Muscle of leg (tissue), 11 donors: ENCODE results near the gene RASAL1. TPM values are rescaled to one million over a fixed set of nuclear protein-coding genes. Genes with fewer than 3 reads are reported as not detected.

Experiments used
- DNase-seq: peaks from one replicate; pipeline ENCODE4 v3.0.0; 2013
- H3K27ac ChIP-seq: one replicate; pipeline ENCODE4 v1.5.1; 2013; ENCODE audit warnings: mild to moderate bottlenecking, low read length, control low read depth
- H3K27me3 ChIP-seq: one replicate; pipeline ENCODE4 v1.6.1; 2013; ENCODE audit warnings: low read length; ENCODE audit not compliant: control insufficient read depth, insufficient read depth
- H3K36me3 ChIP-seq: one replicate; pipeline ENCODE4 v1.6.1; 2013; ENCODE audit warnings: low read length; ENCODE audit not compliant: control insufficient read depth, insufficient read depth
- H3K4me1 ChIP-seq: one replicate; pipeline ENCODE4 v1.6.1; 2013; ENCODE audit warnings: low read length; ENCODE audit not compliant: control insufficient read depth, insufficient read depth
- H3K4me3 ChIP-seq: one replicate; pipeline ENCODE4 v1.5.1; 2013; ENCODE audit warnings: low read length, control low read depth
- H3K9me3 ChIP-seq: replicated peaks from 2 replicates; pipeline ENCODE4 v1.6.1; 2013; ENCODE audit warnings: low read depth, low read length; ENCODE audit not compliant: control insufficient read depth
- WGBS: methylation state at CpG from one replicate; pipeline ENCODE4 v1.1.5; 2013; ENCODE audit warnings: missing lambda C conversion rate; ENCODE audit not compliant: insufficient coverage; 5-methylcytosine and 5-hydroxymethylcytosine counted together
- polyA plus RNA-seq, 8 donors: library from polyadenylated mRNA; unstranded; fragments of 120-200 nt; gene quantifications; one replicate each; pipeline versions ENCODE4 v1.2.1 to v1.2.3, GENCODE V29; 2013; ENCODE audit warnings: inconsistent platforms in 1 of 8, low replicate concordance in 1 of 8; ENCODE audit not compliant: insufficient read length in 8 of 8, insufficient read depth in 1 of 8
- total RNA-seq: library from RNA; stranded (reverse); fragments of 120-200 nt; gene quantifications from one replicate; pipeline ENCODE4 v1.2.4, GENCODE V29; 2013

The RASAL1 gene
- total and polyA plus RNA-seq, 9 donors, result 0.04 to 0.17 (median 0.05) TPM; not detected in 2

DNA sequence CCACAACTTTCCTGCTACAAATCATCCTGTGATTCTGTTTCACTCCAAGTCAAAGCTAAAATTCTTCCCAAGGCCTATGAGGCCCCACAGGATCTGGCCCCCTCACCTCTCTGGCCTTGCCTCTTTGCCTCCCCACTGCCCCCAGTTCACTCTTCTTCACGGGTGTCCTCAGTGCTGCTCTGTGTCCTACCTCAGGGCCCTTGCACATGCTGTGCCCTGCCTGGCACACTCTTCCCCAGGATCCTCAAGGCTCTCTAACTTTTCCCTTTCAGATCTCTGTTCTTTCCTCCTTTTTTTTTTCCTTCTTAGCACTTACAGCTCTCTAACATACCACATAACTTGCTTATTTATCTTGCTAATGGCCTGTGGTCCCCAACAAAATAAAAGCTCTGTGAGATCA lies 29.2 kb downstream of the RASAL1 start:
- Histone ChIP-seq H3K4me1 (no peaks in the 10 kb centered on the region), H3K9me3 (no peaks in the 10 kb centered on the region), H3K36me3 (no peaks in the 10 kb centered on the region), H3K27me3 (peaks cover 29% of the 10 kb centered on the region), H3K4me3 (no peak overlapping the region), H3K27ac (no peak overlapping the region)
- WGBS, result 68% methylated on average over 1 of the region's 1 CpG
- DNase-seq, result no peak

DNA sequence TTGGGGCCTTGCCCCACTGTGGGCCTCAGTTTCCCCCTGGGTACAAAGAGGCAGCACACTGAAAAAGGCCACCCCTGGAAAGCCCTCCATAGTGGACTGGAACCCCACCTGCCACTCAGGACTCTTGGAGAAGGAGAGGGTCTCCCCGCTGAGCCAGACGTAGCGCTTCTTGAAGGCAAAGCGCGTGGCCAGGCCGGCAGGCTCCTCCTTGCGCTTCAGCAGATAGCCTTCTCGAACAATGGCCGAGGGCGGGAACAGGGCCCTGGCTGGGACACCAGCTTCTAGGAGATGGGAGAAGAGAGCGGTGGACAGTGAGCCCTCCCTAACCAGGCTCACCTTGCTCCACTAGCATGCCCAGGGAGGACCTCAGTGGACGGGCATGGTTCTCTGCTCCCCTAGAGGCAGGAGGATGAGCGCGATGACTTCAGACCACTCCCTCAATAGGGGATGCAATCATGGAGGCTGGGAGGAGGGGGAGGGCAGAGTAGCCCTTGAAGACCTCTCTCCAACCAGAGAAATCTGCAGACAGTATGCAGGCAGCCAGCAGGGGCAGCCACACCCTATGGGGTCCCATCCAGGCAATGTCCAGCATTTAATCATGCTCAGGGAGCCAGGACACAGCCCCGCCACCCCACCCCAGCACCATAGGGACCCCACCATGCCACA lies 29.8 kb downstream of the RASAL1 start:
- Histone ChIP-seq H3K36me3 (no peaks in the 10 kb centered on the region), H3K4me3 (no peak overlapping the region), H3K27ac (no peak overlapping the region), H3K9me3 (no peaks in the 10 kb centered on the region), H3K4me1 (no peaks in the 10 kb centered on the region), H3K27me3 (peaks cover 30% of the 10 kb centered on the region)
- DNase-seq, result no peak
- 87% methylated on average over 10 of the region's 15 CpGs for WGBS

DNA sequence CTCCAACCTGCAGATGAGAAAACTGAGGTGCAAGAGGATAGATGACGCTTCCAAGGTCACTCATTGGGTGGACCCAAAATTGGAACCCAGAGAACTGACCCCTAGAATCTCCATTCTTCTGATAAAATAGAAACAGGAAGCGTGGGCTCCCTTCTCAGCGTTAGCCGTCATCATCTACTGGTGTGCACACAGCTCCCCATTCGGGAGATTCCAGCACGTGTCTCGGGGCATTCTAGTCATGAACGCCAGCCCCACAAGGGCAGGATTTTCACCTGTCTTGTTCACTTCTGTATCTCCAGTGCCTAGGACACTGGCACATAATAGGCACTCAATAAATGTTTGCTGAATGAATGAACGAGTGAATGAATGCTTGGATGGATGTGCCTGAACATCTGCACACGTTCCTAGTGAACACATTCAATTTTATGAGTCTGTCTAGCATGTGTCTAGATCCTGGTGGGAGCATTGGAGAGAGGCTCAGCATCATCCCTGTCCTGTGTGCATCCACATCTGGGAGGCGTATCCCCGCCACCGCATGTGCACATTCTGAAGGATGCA lies 30.5 kb downstream of the RASAL1 start:
- 77% methylated on average over 12 of the region's 13 CpGs for WGBS
- H3K9me3 ChIP-seq, result no peaks in the 10 kb centered on the region
- H3K36me3 ChIP-seq, result no peaks in the 10 kb centered on the region
- H3K4me3 ChIP-seq, result no peak overlapping the region
- no peak overlapping the region for H3K27ac ChIP-seq
- DNase-seq, result no peak
- H3K27me3 ChIP-seq, result peaks cover 30% of the 10 kb centered on the region
- no peaks in the 10 kb centered on the region for H3K4me1 ChIP-seq

DNA sequence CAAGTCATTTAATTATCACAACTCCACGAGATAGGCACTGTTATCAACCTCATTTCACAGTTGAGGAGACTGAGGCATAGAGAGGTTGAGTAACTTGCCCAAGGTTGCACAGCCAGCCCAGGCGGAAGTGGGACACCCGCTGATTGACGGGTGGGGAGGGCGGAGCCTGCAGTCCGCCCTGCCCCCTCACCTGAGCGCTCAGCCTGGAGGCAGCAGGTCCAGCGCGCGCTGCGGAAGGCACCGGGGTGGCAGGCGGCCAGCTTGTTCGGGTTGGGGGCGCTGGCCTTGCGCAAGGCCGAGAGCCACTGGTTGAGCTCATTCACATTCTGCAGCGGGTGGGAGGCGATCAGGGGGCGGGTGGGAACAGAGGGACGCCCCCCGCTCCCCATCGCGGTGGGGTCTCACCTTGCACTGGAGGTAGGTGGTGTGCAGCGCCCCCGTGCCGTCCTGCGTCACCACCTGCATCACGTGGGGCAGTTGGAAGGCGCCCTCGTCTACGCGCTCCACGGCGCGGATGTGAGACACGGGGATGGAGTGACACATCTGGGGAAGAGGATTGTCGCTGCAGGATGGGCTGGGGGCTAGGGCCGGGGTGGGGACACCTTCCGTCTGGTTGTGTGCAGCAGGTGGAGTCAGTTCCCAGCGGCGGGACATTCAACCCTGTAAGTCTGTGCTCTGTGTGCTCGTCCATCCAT lies 31.7 kb downstream of the RASAL1 start:
- Histone ChIP-seq H3K27ac (no peak overlapping the region), H3K4me3 (no peak overlapping the region), H3K36me3 (no peaks in the 10 kb centered on the region), H3K27me3 (peaks cover 27% of the 10 kb centered on the region), H3K9me3 (no peaks in the 10 kb centered on the region), H3K4me1 (no peaks in the 10 kb centered on the region)
- WGBS, result 3% methylated on average over 39 of the region's 43 CpGs
- DNase-seq, result no peak

DNA sequence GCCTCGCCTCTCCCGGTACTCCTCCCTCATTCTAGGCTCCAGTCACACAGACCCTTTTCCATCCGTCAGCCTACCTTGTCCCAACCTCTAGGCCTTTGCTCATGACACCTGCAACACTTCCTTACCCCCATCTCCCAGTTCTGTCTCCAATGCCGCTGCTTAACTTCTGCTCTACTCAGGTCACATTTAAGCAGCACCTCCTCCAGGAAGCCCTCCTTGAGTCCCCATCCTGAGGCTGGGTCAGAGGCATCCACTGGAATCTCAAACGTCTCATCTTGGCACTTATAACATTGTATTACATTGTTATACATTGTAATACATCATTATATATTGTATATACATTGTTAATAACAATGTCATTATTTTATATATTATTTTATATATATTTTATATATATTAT lies 32.8 kb downstream of the RASAL1 start:
- WGBS, result 69% methylated on average over 4 of the region's 5 CpGs
- no peak for DNase-seq
- Histone ChIP-seq H3K27ac (no peak overlapping the region), H3K36me3 (no peaks in the 10 kb centered on the region), H3K27me3 (peaks cover 27% of the 10 kb centered on the region), H3K4me1 (peaks cover 6% of the 10 kb centered on the region), H3K9me3 (no peaks in the 10 kb centered on the region), H3K4me3 (no peak overlapping the region)

DNA sequence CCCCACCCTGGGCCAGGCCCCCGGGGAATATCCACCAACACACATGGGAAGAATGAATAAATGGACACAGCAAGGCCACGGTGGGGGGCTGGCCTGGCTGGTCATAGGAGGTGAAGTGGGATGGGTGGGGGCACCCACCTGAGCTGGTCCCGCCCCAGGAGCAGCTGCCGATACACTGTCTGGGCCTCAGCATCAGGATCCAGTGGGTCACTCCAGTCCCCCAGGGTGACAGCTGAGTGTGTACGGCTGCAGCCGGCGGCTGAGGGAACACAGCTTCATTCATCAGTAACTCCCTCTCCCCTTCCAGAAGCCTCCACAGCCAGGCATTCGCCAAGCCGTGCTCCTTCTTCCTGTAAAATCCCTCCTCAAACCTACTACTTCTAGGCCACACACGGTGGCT lies 33.8 kb downstream of the RASAL1 start:
- 67% methylated on average over 3 of the region's 10 CpGs for WGBS

DNA sequence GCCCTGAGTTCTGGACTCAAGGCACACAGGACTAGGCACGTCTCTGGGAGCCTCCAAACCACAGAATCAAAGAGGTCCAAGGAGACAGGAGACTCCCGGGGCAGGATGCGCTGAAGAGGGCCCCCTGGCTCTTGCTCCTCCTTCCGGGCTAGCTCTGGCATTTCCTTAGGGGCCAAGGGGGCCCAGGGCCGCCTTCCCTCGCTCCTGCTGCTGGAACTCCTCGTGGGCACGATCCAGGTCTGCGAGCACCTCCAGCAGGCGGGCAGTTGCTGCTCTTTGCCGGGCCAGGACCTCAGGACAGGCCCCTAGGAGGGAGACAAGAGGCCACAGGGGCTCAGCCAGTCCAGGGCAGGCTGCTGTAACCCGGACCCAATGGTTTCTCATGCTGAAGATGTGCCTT lies 35.8 kb downstream of the RASAL1 start:
- Histone ChIP-seq H3K9me3 (no peaks in the 10 kb centered on the region), H3K4me3 (no peak overlapping the region), H3K27me3 (peaks cover 20% of the 10 kb centered on the region), H3K36me3 (no peaks in the 10 kb centered on the region), H3K27ac (no peak overlapping the region), H3K4me1 (peaks cover 7% of the 10 kb centered on the region)
- no peak for DNase-seq
- WGBS, result 45% methylated on average over 11 of the region's 12 CpGs

More for the DNA sequence above, 33.8 kb downstream of the RASAL1 start:
- H3K4me3 ChIP-seq, result no peak overlapping the region
- H3K27me3 ChIP-seq, result peaks cover 27% of the 10 kb centered on the region
- no peak overlapping the region for H3K27ac ChIP-seq
- no peak for DNase-seq
- no peaks in the 10 kb centered on the region for H3K9me3 ChIP-seq
- peaks cover 7% of the 10 kb centered on the region for H3K4me1 ChIP-seq
- no peaks in the 10 kb centered on the region for H3K36me3 ChIP-seq

DNA sequence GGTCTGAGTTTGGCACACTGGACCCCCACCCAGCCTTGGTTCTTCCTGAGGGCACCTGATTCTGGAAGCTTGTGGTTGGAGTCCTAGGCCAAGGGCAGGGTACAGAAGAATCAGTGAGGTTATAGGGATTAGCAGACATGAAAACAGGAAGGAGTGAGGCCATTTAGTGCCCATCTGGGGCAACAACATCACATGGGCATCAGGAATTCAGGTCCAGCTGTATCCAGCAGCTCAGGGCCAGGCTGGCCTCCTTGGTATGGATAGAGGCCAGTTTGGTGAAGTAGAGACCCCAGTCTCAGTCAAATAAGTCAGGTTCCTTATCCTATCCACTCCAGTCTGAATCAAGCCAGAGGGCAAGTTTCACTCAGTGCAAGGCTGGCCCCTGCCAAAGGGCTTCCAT lies 36.2 kb downstream of the RASAL1 start:
- Histone ChIP-seq H3K4me3 (no peak overlapping the region), H3K4me1 (peaks cover 7% of the 10 kb centered on the region), H3K36me3 (no peaks in the 10 kb centered on the region), H3K27me3 (peaks cover 17% of the 10 kb centered on the region), H3K27ac (no peak overlapping the region), H3K9me3 (no peaks in the 10 kb centered on the region)
- no peak for DNase-seq

DNA sequence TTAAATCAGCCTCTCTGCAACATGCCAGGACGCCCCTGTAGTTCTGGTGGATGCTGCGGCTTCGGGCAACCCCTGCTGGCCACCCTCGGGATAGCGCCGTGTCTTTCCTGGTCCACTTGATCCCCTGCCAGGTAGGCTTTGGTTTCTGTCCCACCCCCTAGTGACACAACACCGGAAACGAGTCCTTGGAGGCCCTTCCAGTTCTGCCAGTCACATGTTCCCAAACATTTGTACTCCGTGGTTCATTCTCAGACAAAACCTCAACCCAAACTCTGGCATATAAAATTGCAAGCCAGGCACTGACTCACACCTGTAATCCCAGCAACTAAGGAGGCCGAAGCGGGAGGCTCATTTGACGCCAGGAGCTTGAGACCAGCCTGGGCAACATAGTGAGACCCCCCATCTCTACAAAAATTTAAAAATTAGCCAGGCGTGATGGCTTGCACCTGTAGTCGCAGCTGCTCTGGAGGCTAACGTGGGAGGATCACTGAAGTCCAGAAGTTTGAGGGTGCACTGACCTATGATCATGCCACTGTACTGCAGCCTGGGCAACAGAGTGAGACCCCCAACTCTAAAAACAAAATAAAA lies 37.0 kb downstream of the RASAL1 start:
- no peak overlapping the region for H3K4me3 ChIP-seq
- no peaks in the 10 kb centered on the region for H3K9me3 ChIP-seq
- peaks cover 7% of the 10 kb centered on the region for H3K4me1 ChIP-seq
- 10% methylated on average over 11 of the region's 15 CpGs for WGBS
- DNase-seq, result peak; percentile 62
- H3K27ac ChIP-seq, result no peak overlapping the region
- H3K36me3 ChIP-seq, result no peaks in the 10 kb centered on the region
- H3K27me3 ChIP-seq, result peaks cover 13% of the 10 kb centered on the region

DNA sequence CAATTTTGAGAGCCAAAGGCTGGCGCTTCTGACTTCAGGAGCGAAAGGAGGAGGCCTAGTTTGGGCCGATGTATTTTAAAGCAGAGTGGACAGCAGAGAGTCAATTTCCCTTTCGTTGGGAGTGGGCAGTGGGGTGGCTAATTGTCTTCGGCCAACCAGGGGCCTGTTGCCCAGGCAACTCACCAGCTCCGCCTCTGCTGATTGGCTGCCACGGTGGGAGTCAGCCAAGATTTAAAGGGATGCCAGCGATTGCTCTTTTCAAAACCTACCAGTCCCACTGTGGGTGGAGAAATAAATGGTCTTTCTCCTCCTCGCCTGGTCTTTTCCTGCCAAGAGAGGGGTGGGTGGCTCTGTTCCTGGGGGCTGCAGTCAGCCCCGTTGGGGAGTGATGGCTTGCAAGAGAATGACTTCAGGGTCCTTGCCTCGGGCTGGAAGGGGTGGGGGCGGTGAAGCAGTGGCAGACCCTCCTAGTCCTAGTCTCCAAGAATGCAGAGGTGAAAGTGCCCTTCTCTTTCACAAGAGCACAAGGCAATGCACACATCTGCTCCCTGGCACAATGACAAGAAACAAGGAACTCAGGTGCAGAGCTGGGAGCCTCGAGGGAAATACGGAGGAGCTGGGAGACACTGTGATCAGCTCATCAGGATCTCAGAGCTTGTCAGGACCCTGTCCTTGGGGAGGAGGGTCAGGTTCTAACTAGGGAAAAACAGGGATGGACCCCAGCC lies 37.7 kb downstream of the RASAL1 start:
- 35% methylated on average over 11 of the region's 14 CpGs for WGBS
- Histone ChIP-seq H3K27ac (no peak overlapping the region), H3K4me3 (no peak overlapping the region), H3K4me1 (peaks cover 10% of the 10 kb centered on the region), H3K36me3 (no peaks in the 10 kb centered on the region), H3K27me3 (peaks cover 15% of the 10 kb centered on the region), H3K9me3 (no peaks in the 10 kb centered on the region)
- DNase-seq, result peak; percentile 66
